Activated naive CD8-positive, alpha-beta T cell treated with anti-CD3 and anti-CD28 coated beads, Interleukin-2, amount 50 U/mL, for 24 hours (primary cell): ENCODE data around the gene LINS1.

ENCODE experiments used
- ATAC-seq: fragments of 150-1000 bp; cut with Tn5 transposase; one replicate; pipeline ENCODE4 v1.10.0; 2021
- DNase-seq: peaks from one replicate; pipeline ENCODE4 v3.0.0; 2021
- H3K27ac Mint-ChIP-seq: one replicate; pipeline ENCODE4 v1.8.0; 2021; ENCODE audit warnings: mild to moderate bottlenecking, mixed read lengths
- H3K27me3 Mint-ChIP-seq: one replicate; pipeline ENCODE4 v1.8.0; 2021; ENCODE audit warnings: mixed read lengths
- H3K36me3 Mint-ChIP-seq: one replicate; pipeline ENCODE4 v1.8.0; 2021; ENCODE audit warnings: low read depth, mixed read lengths
- H3K4me1 Mint-ChIP-seq: one replicate; pipeline ENCODE4 v1.8.0; 2021; ENCODE audit warnings: mixed read lengths
- H3K4me3 Mint-ChIP-seq: one replicate; pipeline ENCODE4 v1.8.0; 2021; ENCODE audit warnings: mild to moderate bottlenecking, moderate library complexity, mixed read lengths
- H3K9me3 Mint-ChIP-seq: one replicate; pipeline ENCODE4 v1.8.0; 2021; ENCODE audit warnings: mixed read lengths

LINS1 gene

DNA sequence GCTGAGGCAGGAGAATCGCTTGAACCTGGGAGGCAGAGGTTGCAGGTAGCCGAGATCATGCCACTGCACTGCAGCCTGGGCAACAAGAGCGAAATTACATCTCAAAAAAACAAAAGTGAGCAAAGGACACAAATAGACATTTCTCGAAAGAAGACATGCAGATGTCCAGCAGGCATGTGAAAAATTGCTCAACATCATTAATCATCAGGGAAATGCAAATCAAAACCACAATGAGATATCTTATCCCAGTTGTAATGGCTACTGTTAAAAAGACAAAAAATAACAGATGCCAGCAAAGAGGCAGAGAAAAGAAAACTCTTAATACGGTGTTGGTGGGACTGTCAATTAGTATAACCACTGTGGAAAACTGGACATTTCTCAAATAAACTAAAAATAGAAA lies 21.3 kb upstream of the LINS1 start:
- Mint-ChIP-seq H3K9me3 (no peaks in the 10 kb centered on the region), H3K36me3 (peaks cover 14% of the 10 kb centered on the region), H3K4me1 (peaks cover 5% of the 10 kb centered on the region), H3K4me3 (no peak overlapping the region), H3K27ac (no peak overlapping the region), H3K27me3 (no peaks in the 10 kb centered on the region)
- ATAC-seq (no peak), DNase-seq (no peak)

DNA sequence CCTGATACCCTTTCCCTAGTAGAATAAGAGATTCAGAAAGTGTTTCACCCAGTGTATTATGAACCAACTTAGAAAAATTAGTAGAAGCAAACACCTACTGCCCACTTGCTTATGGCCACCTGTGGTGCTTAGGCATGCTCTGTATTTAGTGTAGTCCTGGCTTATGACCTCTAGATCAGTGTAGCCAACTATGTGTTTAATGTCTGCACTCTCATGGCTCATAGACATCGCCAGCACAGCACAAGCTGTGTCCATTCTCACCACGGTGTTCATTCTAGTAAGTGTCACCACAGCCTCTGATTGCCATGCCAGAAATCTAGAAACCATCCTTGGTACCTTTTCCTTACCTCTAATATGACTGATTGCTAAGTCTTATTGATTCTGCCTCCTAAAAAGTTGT lies 14.7 kb upstream of the LINS1 start:
- Mint-ChIP-seq H3K27ac (no peak overlapping the region), H3K4me3 (no peak overlapping the region), H3K4me1 (peaks cover 6% of the 10 kb centered on the region), H3K36me3 (peaks cover 39% of the 10 kb centered on the region), H3K9me3 (no peaks in the 10 kb centered on the region), H3K27me3 (no peaks in the 10 kb centered on the region)
- no peak for ATAC-seq
- DNase-seq: no peak

- Mint-ChIP-seq H3K36me3 (peaks cover 38% of the 10 kb centered on the region), H3K9me3 (no peaks in the 10 kb centered on the region)
- no peak for DNase-seq
Measured at GRCh38 chr15:100615801-100616200, 13.8 kb upstream of the LINS1 start.

DNA sequence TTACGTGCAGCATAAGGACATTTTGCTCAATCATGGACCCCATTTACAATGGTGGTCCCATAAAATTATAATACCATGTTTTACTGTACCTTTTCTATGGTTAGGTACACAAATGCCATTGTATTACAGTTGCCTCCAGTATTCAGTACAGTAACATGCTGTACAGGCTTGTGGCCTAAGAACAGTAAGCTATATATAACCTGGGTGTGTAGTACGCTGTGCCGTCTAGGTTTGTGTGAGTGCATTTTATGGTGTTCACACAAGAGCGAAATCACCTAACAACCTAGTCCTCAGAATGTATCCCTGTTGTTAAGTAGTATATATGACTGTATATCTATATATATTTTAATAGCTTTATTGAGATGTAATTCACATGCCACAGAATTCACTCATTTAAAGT lies 12.9 kb upstream of the LINS1 start:
- no peaks in the 10 kb centered on the region for H3K9me3 Mint-ChIP-seq
- H3K4me3 Mint-ChIP-seq: no peak overlapping the region
- no peak overlapping the region for H3K27ac Mint-ChIP-seq
- H3K4me1 Mint-ChIP-seq: peaks cover 6% of the 10 kb centered on the region
- no peak for DNase-seq
- ATAC-seq: no peak
- H3K36me3 Mint-ChIP-seq: peaks cover 36% of the 10 kb centered on the region
- H3K27me3 Mint-ChIP-seq: no peaks in the 10 kb centered on the region

More at GRCh38 chr15:100615801-100616200, 13.8 kb upstream of the LINS1 start:
- H3K4me3 Mint-ChIP-seq: no peak overlapping the region
- peaks cover 6% of the 10 kb centered on the region for H3K4me1 Mint-ChIP-seq
- H3K27me3 Mint-ChIP-seq: no peaks in the 10 kb centered on the region
- ATAC-seq: no peak
- H3K27ac Mint-ChIP-seq: no peak overlapping the region

DNA sequence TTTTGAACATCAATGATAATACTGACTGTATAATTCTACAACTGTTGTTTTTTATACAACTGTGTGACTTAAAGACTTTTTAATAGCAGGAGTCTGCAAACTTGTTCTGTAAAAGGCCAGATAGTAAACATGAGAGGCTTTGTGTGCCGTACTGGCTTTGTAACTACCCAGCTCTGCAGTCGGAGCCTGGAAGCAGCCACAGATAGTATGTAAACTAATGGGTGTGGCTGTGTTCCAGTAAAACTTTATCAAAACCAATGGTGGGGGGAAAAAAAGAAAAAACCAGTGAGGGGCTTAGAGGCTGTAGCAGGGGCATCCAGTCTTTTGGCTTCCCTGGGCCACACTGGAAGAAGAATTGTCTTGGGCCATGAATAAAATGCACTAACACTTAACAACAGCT lies 12.4 kb upstream of the LINS1 start:
- Mint-ChIP-seq H3K36me3 (peaks cover 36% of the 10 kb centered on the region), H3K9me3 (no peaks in the 10 kb centered on the region), H3K4me1 (peaks cover 3% of the 10 kb centered on the region), H3K27ac (no peak overlapping the region), H3K4me3 (no peak overlapping the region), H3K27me3 (no peaks in the 10 kb centered on the region)
- ATAC-seq (no peak), DNase-seq (no peak)

GRCh38 chr15:100613208-100613607 lies 11.2 kb upstream of the LINS1 start:
- Mint-ChIP-seq H3K9me3 (no peaks in the 10 kb centered on the region), H3K27me3 (no peaks in the 10 kb centered on the region), H3K27ac (no peak overlapping the region), H3K4me3 (no peak overlapping the region), H3K4me1 (peaks cover 3% of the 10 kb centered on the region), H3K36me3 (peaks cover 35% of the 10 kb centered on the region)
- DNase-seq: no peak
- ATAC-seq: no peak

DNA sequence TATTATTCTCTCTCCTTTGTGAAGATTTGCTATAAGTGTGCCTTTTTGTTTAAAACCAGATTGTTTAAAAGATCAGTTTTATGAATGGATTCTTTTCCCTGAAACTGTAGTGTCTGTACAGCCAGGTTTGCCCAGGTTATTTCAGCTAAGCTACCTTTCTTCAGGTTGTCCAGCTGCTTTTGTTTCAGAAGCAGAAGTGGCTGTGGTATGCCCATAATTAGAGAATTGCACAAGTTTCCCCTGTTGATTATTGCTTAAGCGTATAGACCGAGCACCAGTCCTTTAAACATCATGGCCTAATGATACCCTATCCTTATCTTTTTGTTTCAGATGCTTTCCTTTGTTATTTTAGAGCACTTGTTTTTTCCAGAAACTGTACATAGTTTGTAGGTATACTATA lies 10.6 kb upstream of the LINS1 start:
- DNase-seq (no peak), ATAC-seq (no peak)
- H3K4me3 Mint-ChIP-seq: no peak overlapping the region
- H3K27me3 Mint-ChIP-seq: no peaks in the 10 kb centered on the region
- peaks cover 3% of the 10 kb centered on the region for H3K4me1 Mint-ChIP-seq
- no peaks in the 10 kb centered on the region for H3K9me3 Mint-ChIP-seq
- H3K36me3 Mint-ChIP-seq: peaks cover 35% of the 10 kb centered on the region
- H3K27ac Mint-ChIP-seq: no peak overlapping the region

DNA sequence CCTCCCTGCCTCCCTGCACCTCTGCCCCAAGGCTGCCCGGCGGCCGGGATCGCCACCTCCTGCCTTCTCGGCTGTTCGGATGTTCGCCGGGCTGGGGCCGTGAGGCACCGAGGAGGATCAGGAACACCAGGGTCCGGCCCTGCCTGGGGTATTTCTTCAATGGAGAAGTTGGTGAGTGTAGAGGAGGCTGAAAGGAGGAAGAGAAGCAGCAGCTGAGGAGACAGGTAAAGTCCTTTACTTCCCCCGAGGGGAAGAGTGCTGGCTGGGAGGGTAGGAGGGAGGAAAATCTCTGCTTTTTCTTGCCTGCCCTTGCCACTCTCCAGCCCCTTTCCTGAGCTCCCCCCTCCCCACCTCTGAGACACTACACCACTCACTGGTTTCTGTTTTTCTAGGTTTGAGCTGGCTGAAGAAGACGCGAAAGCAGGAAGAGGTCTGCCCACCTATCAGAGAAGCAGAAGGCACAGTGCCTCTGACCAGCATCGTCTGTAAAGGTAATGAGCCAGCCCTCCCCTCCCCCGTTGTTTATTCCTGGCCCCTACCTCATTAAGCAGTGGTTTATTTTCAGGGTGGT lies 924 bp upstream of the LINS1 start:
- Mint-ChIP-seq H3K27me3 (no peaks in the 10 kb centered on the region), H3K4me3 (no peak overlapping the region), H3K9me3 (no peaks in the 10 kb centered on the region), H3K36me3 (peaks cover 19% of the 10 kb centered on the region), H3K27ac (no peak overlapping the region), H3K4me1 (peaks cover 51% of the 10 kb centered on the region)
- peak; percentile 45 for DNase-seq
- peak; percentile 45 for ATAC-seq

DNA sequence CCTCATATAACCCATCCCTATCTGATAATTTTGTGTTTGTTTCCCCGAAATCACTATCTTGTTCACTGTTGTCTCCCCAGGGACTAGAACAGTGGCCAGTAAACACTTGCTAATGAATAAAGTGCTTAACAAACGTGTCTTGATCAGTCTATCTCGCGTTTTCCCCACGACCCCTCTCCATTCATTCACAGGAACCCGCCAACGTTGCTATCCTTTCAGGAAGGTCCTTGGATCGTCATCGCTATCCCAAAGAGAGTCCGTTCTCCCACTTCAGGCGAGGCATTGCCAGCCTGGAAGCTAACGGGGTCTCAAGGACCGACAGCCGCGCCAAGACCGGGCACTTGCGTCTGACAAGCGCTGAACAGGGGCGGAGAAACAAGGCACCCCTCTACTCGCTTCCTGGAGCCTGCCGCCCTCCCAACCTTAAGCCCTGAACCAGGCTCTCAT lies 344 bp downstream of the LINS1 start:
- Mint-ChIP-seq H3K36me3 (peaks cover 24% of the 10 kb centered on the region), H3K4me1 (peaks cover 61% of the 10 kb centered on the region), H3K27me3 (peaks cover 2% of the 10 kb centered on the region), H3K9me3 (no peaks in the 10 kb centered on the region), H3K27ac (no peak overlapping the region), H3K4me3 (no peak overlapping the region)
- DNase-seq (no peak), ATAC-seq (peak; percentile 3)

- peak; percentile 58 for DNase-seq
- H3K9me3 Mint-ChIP-seq: no peaks in the 10 kb centered on the region
- no peak for ATAC-seq
- no peak overlapping the region for H3K4me3 Mint-ChIP-seq
- no peak overlapping the region for H3K27ac Mint-ChIP-seq
- H3K27me3 Mint-ChIP-seq: peaks cover 2% of the 10 kb centered on the region
- peaks cover 23% of the 10 kb centered on the region for H3K36me3 Mint-ChIP-seq
- peaks cover 66% of the 10 kb centered on the region for H3K4me1 Mint-ChIP-seq
Measured at GRCh38 chr15:100601163-100601562, 821 bp downstream of the LINS1 start.

DNA sequence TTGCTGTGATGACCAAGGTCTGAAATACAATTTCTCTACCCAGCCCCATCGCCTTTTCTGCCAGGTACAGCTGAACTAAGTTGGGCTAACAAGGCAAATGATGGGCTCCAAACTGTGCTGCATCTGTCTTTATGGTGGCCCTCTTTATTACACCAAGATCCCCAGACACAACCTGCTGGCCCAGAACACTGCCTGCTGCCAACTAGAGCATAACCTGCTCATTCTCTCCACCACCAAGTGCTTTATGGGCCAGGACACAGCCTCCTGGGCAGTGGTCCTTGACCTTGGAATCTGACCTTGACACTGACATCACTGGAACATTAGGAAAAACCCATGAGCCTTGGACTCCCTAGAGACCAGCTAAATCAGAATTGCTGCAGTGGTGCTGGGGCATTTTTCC lies 3.3 kb downstream of the LINS1 start:
- peaks cover 70% of the 10 kb centered on the region for H3K4me1 Mint-ChIP-seq
- H3K27ac Mint-ChIP-seq: no peak overlapping the region
- no peak overlapping the region for H3K4me3 Mint-ChIP-seq

GRCh38 chr15:100597862-100598261 lies 4.1 kb downstream of the LINS1 start:
- DNase-seq (no peak), ATAC-seq (no peak)
- Mint-ChIP-seq H3K27ac (no peak overlapping the region), H3K9me3 (no peaks in the 10 kb centered on the region), H3K4me1 (peaks cover 70% of the 10 kb centered on the region), H3K27me3 (peaks cover 2% of the 10 kb centered on the region), H3K4me3 (no peak overlapping the region), H3K36me3 (peaks cover 30% of the 10 kb centered on the region)

More for the DNA sequence above, 3.3 kb downstream of the LINS1 start:
- no peak for DNase-seq
- no peak for ATAC-seq
- Mint-ChIP-seq H3K9me3 (no peaks in the 10 kb centered on the region), H3K36me3 (peaks cover 25% of the 10 kb centered on the region), H3K27me3 (peaks cover 2% of the 10 kb centered on the region)

DNA sequence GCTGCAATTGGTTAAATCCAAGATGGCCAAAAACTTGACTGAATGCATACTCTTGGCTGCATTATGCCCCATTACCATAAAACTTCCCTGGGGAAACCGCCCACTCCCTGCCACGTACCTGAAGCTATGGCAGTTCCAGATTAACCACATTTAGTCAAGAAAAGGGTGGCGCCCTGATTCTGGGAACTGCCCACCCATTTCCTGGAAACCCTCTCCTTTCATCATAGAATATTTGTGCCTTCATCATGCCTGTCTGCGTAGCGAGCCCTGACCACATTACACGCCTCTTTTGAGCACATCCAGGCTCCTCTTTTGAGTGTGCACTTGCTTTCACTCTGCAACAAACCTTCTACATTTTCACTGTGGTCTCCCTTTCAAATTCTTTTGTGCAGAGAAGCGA lies 5.2 kb downstream of the LINS1 start:
- Mint-ChIP-seq H3K4me1 (peaks cover 80% of the 10 kb centered on the region), H3K36me3 (peaks cover 36% of the 10 kb centered on the region), H3K4me3 (no peak overlapping the region), H3K27me3 (peaks cover 2% of the 10 kb centered on the region), H3K27ac (no peak overlapping the region), H3K9me3 (no peaks in the 10 kb centered on the region)
- DNase-seq (peak; percentile 92), ATAC-seq (peak; percentile 91)

- ATAC-seq: no peak
- H3K4me3 Mint-ChIP-seq: no peak overlapping the region
- no peak for DNase-seq
- H3K9me3 Mint-ChIP-seq: no peaks in the 10 kb centered on the region
- peaks cover 44% of the 10 kb centered on the region for H3K36me3 Mint-ChIP-seq
- H3K4me1 Mint-ChIP-seq: peaks cover 89% of the 10 kb centered on the region
- H3K27ac Mint-ChIP-seq: no peak overlapping the region
- peaks cover 2% of the 10 kb centered on the region for H3K27me3 Mint-ChIP-seq
Measured at GRCh38 chr15:100595964-100596363, 6.0 kb downstream of the LINS1 start.

- no peaks in the 10 kb centered on the region for H3K9me3 Mint-ChIP-seq
- peaks cover 64% of the 10 kb centered on the region for H3K36me3 Mint-ChIP-seq
- H3K4me1 Mint-ChIP-seq: peaks cover 82% of the 10 kb centered on the region
- peaks cover 2% of the 10 kb centered on the region for H3K27me3 Mint-ChIP-seq
- no peak for DNase-seq
- peak overlapping the region; percentile 6 for H3K27ac Mint-ChIP-seq
- ATAC-seq: no peak
- no peak overlapping the region for H3K4me3 Mint-ChIP-seq
Measured at GRCh38 chr15:100593431-100593830, 8.6 kb downstream of the LINS1 start.

DNA sequence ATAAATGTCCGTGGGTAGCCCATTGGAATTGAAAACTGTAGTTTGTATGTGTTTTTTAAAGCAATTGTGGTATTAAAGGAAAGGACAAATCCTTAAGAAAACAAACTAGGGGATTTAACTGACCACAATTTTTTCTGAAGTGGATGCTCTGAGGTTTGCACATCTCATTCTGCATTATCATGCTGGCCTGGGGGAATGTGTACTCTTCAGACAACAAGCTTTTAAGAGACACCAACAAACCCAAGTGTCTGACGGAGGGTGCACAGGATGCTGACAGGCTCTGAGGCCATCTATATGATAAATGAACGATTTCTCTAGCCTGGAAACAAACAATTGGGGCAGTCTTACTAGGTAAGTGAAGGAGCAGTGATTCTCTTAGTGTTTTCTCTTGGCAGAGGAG lies 9.1 kb downstream of the LINS1 start:
- Mint-ChIP-seq H3K4me1 (peaks cover 78% of the 10 kb centered on the region), H3K36me3 (peaks cover 67% of the 10 kb centered on the region), H3K27ac (peak overlapping the region; percentile 93), H3K9me3 (peaks cover 1% of the 10 kb centered on the region), H3K4me3 (no peak overlapping the region), H3K27me3 (peaks cover 2% of the 10 kb centered on the region)
- DNase-seq (no peak), ATAC-seq (no peak)
